Measurements from ENCODE around the gene HNRNPH1. TPM values are rescaled to one million over a fixed set of nuclear protein-coding genes. Genes with fewer than 3 reads are reported as not detected.

Gene HNRNPH1
- total RNA-seq, 4 donors from 2014 or later = 182 to 474 (median 317) TPM

GRCh38 chr5:179603308-179603707 lies 20.2 kb downstream of the HNRNPH1 start:
- TF ChIP-seq CTCF (IDR thresholded peaks at IDR 0.05) (no peak), POLR2A (IDR thresholded peaks at IDR 0.05) (no peak)
- 87 to 92% methylated on average over 12 of the region's 12 CpGs for WGBS, 2 donors
- H3K4me3 ChIP-seq (ENCODE audit: low read depth, poor library complexity, severe bottlenecking) = no peak overlapping the region
- no peak for DNase-seq (ENCODE audit: low spot score in 2 of 2)
- intact Hi-C loops (cut with DNase I; ENCODE audit: low total_unique reads) = no loop called here

- H3K4me3 ChIP-seq (ENCODE audit: low read depth, poor library complexity, severe bottlenecking) = no peak overlapping the region
- no peak for DNase-seq (ENCODE audit: low spot score in 2 of 2)
- intact Hi-C loops (cut with DNase I; ENCODE audit: low total_unique reads) = no loop called here
- TF ChIP-seq CTCF (IDR thresholded peaks at IDR 0.05) (no peak), POLR2A (IDR thresholded peaks at IDR 0.05) (no peak)
- 94 to 95% methylated on average over 18 of the region's 18 CpGs for WGBS, 2 donors
Observed at GRCh38 chr5:179601871-179602625, 21.4 kb downstream of the HNRNPH1 start.

- no peak overlapping the region for H3K4me3 ChIP-seq (ENCODE audit: low read depth, poor library complexity, severe bottlenecking)
- no peak for TF ChIP-seq CTCF (IDR thresholded peaks at IDR 0.05)
- no peak for TF ChIP-seq POLR2A (IDR thresholded peaks at IDR 0.05)
- 71 to 84% methylated on average over 9 of the region's 9 CpGs for WGBS, 2 donors
- intact Hi-C loops (cut with DNase I; ENCODE audit: low total_unique reads) = no loop called here
- no peak for DNase-seq (ENCODE audit: low spot score in 2 of 2)
Observed at GRCh38 chr5:179599973-179600372, 23.5 kb downstream of the HNRNPH1 start.

- TF ChIP-seq CTCF (IDR thresholded peaks at IDR 0.05) (no peak), POLR2A (IDR thresholded peaks at IDR 0.05) (no peak)
- 80 to 89% methylated on average over 15 to 16 of the region's 16 CpGs for WGBS, 2 donors
- no peak for DNase-seq (ENCODE audit: low spot score in 2 of 2)
- intact Hi-C loops (cut with DNase I; ENCODE audit: low total_unique reads) = no loop called here
- no peak overlapping the region for H3K4me3 ChIP-seq (ENCODE audit: low read depth, poor library complexity, severe bottlenecking)
Observed at GRCh38 chr5:179599566-179599965, 23.9 kb downstream of the HNRNPH1 start.

- DNase-seq (ENCODE audit: low spot score in 2 of 2) = no peak
- no peak overlapping the region for H3K4me3 ChIP-seq (ENCODE audit: low read depth, poor library complexity, severe bottlenecking)
- intact Hi-C loops (cut with DNase I; ENCODE audit: low total_unique reads) = no loop called here
- 90% methylated on average over 8 of the region's 9 CpGs for WGBS, 2 donors
- TF ChIP-seq CTCF (IDR thresholded peaks at IDR 0.05) = no peak
- no peak for TF ChIP-seq POLR2A (IDR thresholded peaks at IDR 0.05)
Observed at GRCh38 chr5:179599100-179599499, 24.4 kb downstream of the HNRNPH1 start.

GRCh38 chr5:179596421-179596820 lies 27.1 kb downstream of the HNRNPH1 start:
- DNase-seq (ENCODE audit: low spot score in 2 of 2) = no peak
- WGBS, 2 donors = 78 to 84% methylated on average over 12 to 13 of the region's 13 CpGs

More at GRCh38 chr5:179596421-179596820, 27.1 kb downstream of the HNRNPH1 start:
- intact Hi-C loops (cut with DNase I; ENCODE audit: low total_unique reads) = no loop called here
- no peak overlapping the region for H3K4me3 ChIP-seq (ENCODE audit: low read depth, poor library complexity, severe bottlenecking)
- TF ChIP-seq POLR2A (IDR thresholded peaks at IDR 0.05) (no peak), CTCF (IDR thresholded peaks at IDR 0.05) (no peak)
